HepG2 (cell line): ENCODE measurements around the gene SLC25A38. TPM values are rescaled to one million over a fixed set of nuclear protein-coding genes. Genes with fewer than 3 reads are reported as not detected.

Source experiments
- BRCA1 ChIP-seq: sonication (generic); formaldehyde crosslinking; IDR thresholded peaks from 2 replicates; pipeline ENCODE4 v1.4.0; 2020; ENCODE audit warnings: missing genetic modification reagents
- CREB1 ChIP-seq, 2 experiments: fragments of 450-650 bp in 1 of 2; IDR thresholded peaks; 2 replicates each; pipeline ENCODE4 v1.6.1; 2016 to 2017; ENCODE audit warnings: control low read depth in 1 of 2, mild to moderate bottlenecking in 1 of 2, missing compliant biosample characterization in 1 of 2, missing genetic modification characterization in 1 of 2
- EHMT2 ChIP-seq: fragments of 200-600 bp; sonication (generic); IDR thresholded peaks from 2 replicates; pipeline ENCODE4 v1.7.0; 2017; ENCODE audit warnings: antibody characterized with exemption, low read depth, low read length, borderline replicate concordance
- KDM6A ChIP-seq: IDR thresholded peaks from 2 replicates; pipeline ENCODE4 v1.6.1; 2016; ENCODE audit warnings: low read depth
- MAX ChIP-seq: IDR thresholded peaks from 2 replicates; pipeline ENCODE4 v1.6.1; 2012; ENCODE audit warnings: inconsistent platforms
- MBNL3 ChIP-seq: fragments of 250-450 bp; sonication (Bioruptor Pico); conservative IDR thresholded peaks from 2 replicates; pipeline ENCODE4 v1.8.0; 2022; ENCODE audit warnings: mild to moderate bottlenecking, inconsistent platforms
- MEIS2 ChIP-seq: sonication (generic); formaldehyde crosslinking; IDR thresholded peaks from 2 replicates; pipeline ENCODE4 v1.9.0; 2021; ENCODE audit warnings: mild to moderate bottlenecking, missing genetic modification reagents
- MTA1 ChIP-seq: sonication (generic); formaldehyde crosslinking; IDR thresholded peaks from 2 replicates; pipeline ENCODE4 v1.4.0; 2020; ENCODE audit warnings: missing genetic modification reagents, mild to moderate bottlenecking, borderline replicate concordance
- NBN ChIP-seq: fragments of 450-650 bp; conservative IDR thresholded peaks from 2 replicates; pipeline ENCODE4 v1.6.1; 2017
- NCOR1 ChIP-seq: fragments of 200-600 bp; sonication (generic); IDR thresholded peaks from 2 replicates; pipeline ENCODE4 v1.7.0; 2017; ENCODE audit warnings: antibody characterized with exemption, low read length, borderline replicate concordance
- PHB2 ChIP-seq: fragments of 450-650 bp; IDR thresholded peaks from 2 replicates; pipeline ENCODE4 v1.6.1; 2018; ENCODE audit not compliant: partially characterized antibody
- PPARG ChIP-seq: conservative IDR thresholded peaks from 2 replicates; pipeline ENCODE4 v1.6.1; 2016; ENCODE audit warnings: missing biosample characterization, missing genetic modification reagents
- PRDM15 ChIP-seq: sonication (generic); formaldehyde crosslinking; IDR thresholded peaks from 2 replicates; pipeline ENCODE4 v1.4.0; 2020; ENCODE audit warnings: missing genetic modification reagents
- RARA ChIP-seq: IDR thresholded peaks from 2 replicates; pipeline ENCODE4 v1.6.1; 2016; ENCODE audit warnings: missing genetic modification reagents, missing compliant biosample characterization
- SALL2 ChIP-seq: sonication (generic); formaldehyde crosslinking; IDR thresholded peaks from 2 replicates; pipeline ENCODE4 v1.8.1; 2023; ENCODE audit warnings: mild to moderate bottlenecking, missing genetic modification reagents, inconsistent platforms
- SETDB1 ChIP-seq: sonication (generic); formaldehyde crosslinking; IDR thresholded peaks from 2 replicates; pipeline ENCODE4 v1.5.1; 2020; ENCODE audit warnings: missing genetic modification reagents, mild to moderate bottlenecking, borderline replicate concordance
- SMAD9 ChIP-seq: sonication (generic); formaldehyde crosslinking; IDR thresholded peaks from 2 replicates; pipeline ENCODE4 v1.5.1; 2020; ENCODE audit warnings: mild to moderate bottlenecking, missing genetic modification reagents
- SNAPC2 ChIP-seq: sonication (generic); formaldehyde crosslinking; IDR thresholded peaks from 2 replicates; pipeline ENCODE4 v1.8.1; 2022; ENCODE audit warnings: mild to moderate bottlenecking, missing genetic modification reagents
- ZNF414 ChIP-seq: sonication (generic); formaldehyde crosslinking; IDR thresholded peaks from 2 replicates; pipeline ENCODE4 v1.5.0; 2020; ENCODE audit warnings: missing genetic modification reagents
- ZNF441 ChIP-seq: sonication (generic); formaldehyde crosslinking; IDR thresholded peaks from 2 replicates; pipeline ENCODE4 v1.7.0; 2021; ENCODE audit warnings: missing genetic modification reagents, borderline replicate concordance
- ZNF484 ChIP-seq: sonication (generic); formaldehyde crosslinking; IDR thresholded peaks from 2 replicates; pipeline ENCODE4 v1.5.1; 2020; ENCODE audit warnings: mild to moderate bottlenecking, low read depth, missing genetic modification reagents, borderline replicate concordance
- polyA plus RNA-seq, 8 experiments: library from polyadenylated mRNA; depleted of rRNA in 3 of 8; stranded (reverse) in 7 of 8; unstranded in 1 of 8; fragments of >200 nt; fragmentation: Illumina TruSeq in 4 of 8; extraction: Trizol in 4 of 8; gene quantifications; 2 replicates each; pipeline versions ENCODE4 v1.2.1 to v1.2.3, GENCODE V29; 2011 to 2016; ENCODE audit warnings: low read depth in 4 of 8, missing spikeins in 1 of 8, mixed read lengths in 1 of 8; ENCODE audit not compliant: insufficient read depth in 1 of 8
- total RNA-seq, 5 experiments: library from RNA; depleted of rRNA; stranded (reverse); fragments of >200 nt; fragmentation: Illumina TruSeq; extraction: Trizol; gene quantifications; 2 replicates each; pipeline ENCODE4 v1.2.3, GENCODE V29; 2016; ENCODE audit warnings: low read depth in 1 of 5
- TF ChIP-seq, protein P1 (sequence below): sonication (generic); formaldehyde crosslinking; IDR thresholded peaks from 2 replicates; pipeline ENCODE4 v1.8.0; 2022; ENCODE audit warnings: low read depth, missing genetic modification reagents
- TF ChIP-seq, protein P2 (sequence below): sonication (generic); formaldehyde crosslinking; IDR thresholded peaks from 2 replicates; pipeline ENCODE4 v1.8.0; 2023; ENCODE audit warnings: mild to moderate bottlenecking, missing genetic modification reagents

Gene SLC25A38
- total and polyA plus RNA-seq, 2 of the 13 experiments (the other 11 are each of a cell fraction or from before 2014, with no cell fraction given): 32.5 to 35.4 TPM

DNA sequence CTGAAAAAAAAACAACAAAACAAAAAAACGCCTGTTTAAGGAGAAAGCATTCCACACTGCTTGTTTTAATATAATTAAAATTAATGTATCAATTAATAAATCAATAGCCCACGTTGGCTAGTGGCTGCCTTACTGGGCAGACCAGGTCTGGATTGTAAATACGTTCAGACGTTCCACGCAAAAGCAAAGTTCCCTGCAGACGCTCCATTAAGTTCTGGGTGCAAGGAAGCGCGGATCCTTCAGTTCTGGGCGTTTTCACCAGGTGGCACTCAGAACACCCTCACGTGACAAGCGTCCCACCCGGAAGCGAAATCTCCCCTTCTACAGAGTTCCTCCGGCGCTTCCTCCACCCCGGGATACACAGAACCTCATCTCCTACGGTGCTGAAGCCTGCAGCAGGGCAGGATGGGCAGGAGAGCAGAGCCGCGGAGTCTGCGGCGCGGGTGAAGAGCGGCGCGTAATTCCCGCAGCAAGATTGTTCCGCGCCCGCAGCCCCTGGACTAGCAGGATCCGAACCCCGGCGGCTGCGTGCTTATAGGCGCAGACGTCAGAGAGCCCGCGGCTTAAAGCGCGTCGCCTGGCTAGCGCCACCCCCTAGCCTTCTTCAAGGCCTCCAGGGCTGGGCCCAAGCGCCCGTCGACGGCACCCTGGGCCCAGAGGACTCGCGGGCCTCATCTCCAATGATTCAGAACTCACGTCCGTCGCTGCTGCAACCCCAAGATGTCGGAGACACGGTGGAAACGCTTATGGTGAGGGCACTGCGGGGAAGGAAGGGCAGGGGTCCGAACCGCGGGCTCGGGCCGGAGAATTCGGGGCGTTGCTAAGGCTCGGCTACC, at the start of gene SLC25A38 (continued):
- TF ChIP-seq, protein P1, sequence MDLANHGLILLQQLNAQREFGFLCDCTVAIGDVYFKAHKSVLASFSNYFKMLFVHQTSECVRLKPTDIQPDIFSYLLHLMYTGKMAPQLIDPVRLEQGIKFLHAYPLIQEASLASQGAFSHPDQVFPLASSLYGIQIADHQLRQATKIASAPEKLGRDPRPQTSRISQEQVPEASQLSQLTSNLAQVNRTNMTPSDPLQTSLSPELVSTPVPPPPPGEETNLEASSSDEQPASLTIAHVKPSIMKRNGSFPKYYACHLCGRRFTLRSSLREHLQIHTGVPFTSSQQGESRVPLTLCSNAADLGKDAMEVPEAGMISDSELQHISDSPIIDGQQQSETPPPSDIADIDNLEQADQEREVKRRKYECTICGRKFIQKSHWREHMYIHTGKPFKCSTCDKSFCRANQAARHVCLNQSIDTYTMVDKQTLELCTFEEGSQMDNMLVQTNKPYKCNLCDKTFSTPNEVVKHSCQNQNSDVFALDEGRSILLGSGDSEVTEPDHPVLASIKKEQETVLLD: no peak
- TF ChIP-seq CREB1 (IDR thresholded peaks at IDR 0.05) (peak; percentile 24; the same call in 1 of the 2 replicates), CREB1 (CRISPR knock-in tag; IDR thresholded peaks at IDR 0.05) (no peak), SNAPC2 (CRISPR knock-in tag) (no peak), MBNL3 (CRISPR knock-in tag) (no peak), PHB2 (no peak), SETDB1 (CRISPR knock-in tag) (no peak), NBN (no peak), RARA (CRISPR knock-in tag) (no peak), EHMT2 (no peak), NCOR1 (0 out of 2 replicates have a peak, but pooled peaks have one; percentile 26), BRCA1 (CRISPR knock-in tag) (no peak; the same call in 1 of the 2 replicates), MTA1 (CRISPR knock-in tag) (peak; percentile 74; the same call in 1 of the 2 replicates), ZNF441 (CRISPR knock-in tag) (no peak; the same call in 1 of the 2 replicates), SMAD9 (CRISPR knock-in tag) (0 out of 2 replicates have a peak, but pooled peaks have one; percentile 14), KDM6A (no peak), PPARG (no peak), ZNF484 (CRISPR knock-in tag) (no peak), MAX (peak; percentile 83), MEIS2 (CRISPR knock-in tag) (no peak), SALL2 (CRISPR knock-in tag) (no peak; the same call in 1 of the 2 replicates), PRDM15 (CRISPR knock-in tag) (no peak), ZNF414 (no peak)
- TF ChIP-seq, protein P2, sequence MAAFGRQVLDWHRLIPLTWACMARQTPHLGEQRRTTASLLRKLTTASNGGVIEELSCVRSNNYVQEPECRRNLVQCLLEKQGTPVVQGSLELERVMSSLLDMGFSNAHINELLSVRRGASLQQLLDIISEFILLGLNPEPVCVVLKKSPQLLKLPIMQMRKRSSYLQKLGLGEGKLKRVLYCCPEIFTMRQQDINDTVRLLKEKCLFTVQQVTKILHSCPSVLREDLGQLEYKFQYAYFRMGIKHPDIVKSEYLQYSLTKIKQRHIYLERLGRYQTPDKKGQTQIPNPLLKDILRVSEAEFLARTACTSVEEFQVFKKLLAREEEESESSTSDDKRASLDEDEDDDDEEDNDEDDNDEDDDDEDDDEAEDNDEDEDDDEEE (CRISPR knock-in tag): 0 out of 2 replicates have a peak, but pooled peaks have one; percentile 43
